Kidney epithelial cell (primary cell): ENCODE results near the gene BNC2. TPM values are rescaled to one million over a fixed set of nuclear protein-coding genes. Genes with fewer than 3 reads are reported as not detected.

ENCODE experiments used
- DNase-seq: peaks from one replicate; pipeline ENCODE4 v3.0.0-alpha.2; 2010; ENCODE audit warnings: low read depth
- H3K27me3 ChIP-seq: 2 replicates; pipeline ENCODE4 v1.6.0; 2011; ENCODE audit warnings: low read length; ENCODE audit not compliant: control insufficient read depth, insufficient read depth
- H3K36me3 ChIP-seq: 2 replicates; pipeline ENCODE4 v1.5.1; 2011; ENCODE audit warnings: low read length; ENCODE audit not compliant: control insufficient read depth, insufficient read depth
- H3K4me3 ChIP-seq: 2 replicates; pipeline ENCODE4 v1.5.1; 2011; ENCODE audit warnings: low read depth, mild to moderate bottlenecking, control low read depth, low read length
- CTCF ChIP-seq: IDR thresholded peaks from 2 replicates; pipeline ENCODE4 v1.5.1; 2011; ENCODE audit warnings: mild to moderate bottlenecking, moderate library complexity, low read length, control low read depth, inconsistent platforms; ENCODE audit not compliant: insufficient read depth, poor library complexity, severe bottlenecking
- total RNA-seq: library from RNA; depleted of rRNA; stranded (reverse); fragments of >200 nt; gene quantifications from 2 replicates; pipeline ENCODE4 v1.2.3, GENCODE V29; 2015

Gene BNC2
- total RNA-seq, 1 donor from 2014 or later = 1.5 TPM

- Histone ChIP-seq H3K36me3 (no peaks in the 10 kb centered on the region), H3K4me3 (no peak overlapping the region), H3K27me3 (no peaks in the 10 kb centered on the region)
- no peak for DNase-seq
- no peak for TF ChIP-seq CTCF
Measured at GRCh38 chr9:16387382-16387781, 483.1 kb downstream of the BNC2 start.

- no peak for TF ChIP-seq CTCF
- Histone ChIP-seq H3K4me3 (no peak overlapping the region), H3K36me3 (no peaks in the 10 kb centered on the region), H3K27me3 (no peaks in the 10 kb centered on the region)
- DNase-seq = no peak
Measured at GRCh38 chr9:16386827-16387077, 483.7 kb downstream of the BNC2 start.

DNA sequence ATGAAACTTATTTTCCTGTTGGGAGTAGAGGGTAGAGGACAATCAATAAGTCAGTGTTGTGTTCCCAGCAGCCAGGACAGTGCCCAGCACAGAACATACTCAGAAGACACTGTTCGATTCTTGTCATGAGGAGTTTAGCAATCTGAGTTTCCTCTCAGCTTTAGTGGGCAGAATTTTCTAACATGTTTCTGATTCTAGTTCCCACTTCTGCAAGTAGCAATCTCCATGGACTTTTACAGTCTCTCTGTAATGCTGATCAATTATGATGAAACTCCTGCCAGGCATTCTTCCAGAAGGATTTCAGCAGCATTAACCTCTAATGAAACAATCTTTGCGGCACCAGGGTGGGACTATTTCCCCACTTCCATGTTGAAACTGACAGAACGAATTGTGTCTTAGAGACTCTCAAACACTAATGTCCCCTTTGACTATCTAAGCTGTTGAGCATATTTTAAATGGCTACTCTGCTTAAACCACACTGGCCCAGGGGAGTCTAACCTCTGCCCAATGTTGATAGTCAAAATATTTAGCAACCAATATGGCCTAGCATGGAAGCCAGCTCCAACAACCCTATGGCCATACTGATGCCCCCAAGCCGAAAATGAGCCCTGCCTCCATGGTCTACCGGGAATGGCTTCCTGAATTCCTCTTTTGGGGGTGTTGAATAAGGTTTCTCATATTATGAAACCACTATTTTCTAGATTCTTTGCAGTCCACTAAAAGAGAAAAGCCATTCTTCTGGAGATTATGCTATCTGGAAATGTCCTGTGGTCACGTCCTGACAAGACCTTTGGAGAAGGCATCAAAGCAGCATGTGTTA is 484.3 kb downstream of the BNC2 start:
- Histone ChIP-seq H3K27me3 (no peaks in the 10 kb centered on the region), H3K4me3 (no peak overlapping the region), H3K36me3 (no peaks in the 10 kb centered on the region)
- no peak for TF ChIP-seq CTCF
- no peak for DNase-seq

DNA sequence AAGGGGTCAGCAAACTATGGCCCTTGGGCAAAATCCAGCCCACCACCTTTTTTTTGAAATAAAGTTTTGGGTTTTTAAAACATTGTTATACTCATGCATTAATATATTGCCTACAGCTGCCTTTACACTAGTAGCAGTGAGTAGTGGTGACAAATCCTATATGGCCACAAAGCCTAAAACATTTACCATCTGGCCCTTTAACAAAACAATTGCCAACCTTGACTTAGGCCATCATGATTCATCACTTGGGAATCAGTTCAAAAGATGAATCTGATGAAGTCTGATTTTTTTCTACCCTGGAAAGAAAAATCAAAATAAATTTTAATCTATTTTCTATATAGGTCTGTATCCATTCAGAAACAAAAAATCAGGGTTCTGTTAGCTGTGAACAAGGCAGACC is 484.9 kb downstream of the BNC2 start:
- Histone ChIP-seq H3K36me3 (no peaks in the 10 kb centered on the region), H3K27me3 (no peaks in the 10 kb centered on the region), H3K4me3 (no peak overlapping the region)
- TF ChIP-seq CTCF = no peak
- peak; percentile 35 for DNase-seq

GRCh38 chr9:16384993-16385392 is 485.5 kb downstream of the BNC2 start:
- TF ChIP-seq CTCF = no peak
- Histone ChIP-seq H3K36me3 (no peaks in the 10 kb centered on the region), H3K4me3 (no peak overlapping the region), H3K27me3 (no peaks in the 10 kb centered on the region)
- no peak for DNase-seq

- no peak for DNase-seq
- Histone ChIP-seq H3K27me3 (no peaks in the 10 kb centered on the region), H3K36me3 (no peaks in the 10 kb centered on the region), H3K4me3 (no peak overlapping the region)
- TF ChIP-seq CTCF = no peak
Measured at GRCh38 chr9:16377311-16377710, 493.2 kb downstream of the BNC2 start.
